Ovary (tissue), 3 donors: Measurements from ENCODE around the gene FAM131C.

ENCODE experiments used
- CTCF ChIP-seq, 3 donors: fragments of 450-650 bp in 2 of 3; fragments of 200-600 bp in 1 of 3; IDR thresholded peaks; one replicate each; pipeline versions ENCODE4 v1.5.1 to v1.8.0; 2016 to 2022; ENCODE audit warnings: antibody characterized with exemption in 3 of 3, mild to moderate bottlenecking in 1 of 3
- EP300 ChIP-seq: sonication (generic); formaldehyde crosslinking; IDR thresholded peaks from one replicate; pipeline ENCODE4 v1.6.1; 2017; ENCODE audit warnings: antibody characterized with exemption
- POLR2A ChIP-seq: fragments of 450-650 bp; IDR thresholded peaks from one replicate; pipeline ENCODE4 v1.6.1; 2017; ENCODE audit warnings: antibody characterized with exemption, mild to moderate bottlenecking, moderate library complexity
- donor health status: DM: no; HTN: no; CAD: no.

- TF ChIP-seq CTCF (IDR thresholded peaks at IDR 0.05): no peak
- no peak for TF ChIP-seq EP300
- TF ChIP-seq POLR2A: no peak
Measured at GRCh38 chr1:16011936-16012589, 61.4 kb downstream of the FAM131C start.
